Bronchial epithelial cell (primary cell): ENCODE measurements around the gene PMS2. TPM values are rescaled to one million over a fixed set of nuclear protein-coding genes. Genes with fewer than 3 reads are reported as not detected.

Experiments
- DNase-seq: peaks from one replicate; pipeline ENCODE4 v3.0.0-alpha.2; 2010; ENCODE audit warnings: low read depth
- FAIRE-seq: peaks from 2 replicates; lab custom pipeline; 2011; peaks lifted over from hg19 to GRCh38; lab: Jason Lieb, UNC
- H3K27me3 ChIP-seq: 2 replicates; pipeline ENCODE4 v1.5.1; 2011; ENCODE audit warnings: low read length; ENCODE audit not compliant: control insufficient read depth, insufficient read depth
- H3K36me3 ChIP-seq: 2 replicates; pipeline ENCODE4 v1.5.1; 2011; ENCODE audit warnings: low read length; ENCODE audit not compliant: control insufficient read depth, insufficient read depth
- H3K4me3 ChIP-seq: 2 replicates; pipeline ENCODE4 v1.5.1; 2011; ENCODE audit warnings: mild to moderate bottlenecking, low read depth, low read length, control low read depth
- CTCF ChIP-seq: IDR thresholded peaks from 2 replicates; pipeline ENCODE4 v1.5.1; 2011; ENCODE audit warnings: mild to moderate bottlenecking, moderate library complexity, low read length, control low read depth, inconsistent platforms; ENCODE audit not compliant: insufficient read depth, severe bottlenecking
- total RNA-seq: library from RNA; depleted of rRNA; stranded (reverse); fragments of >200 nt; gene quantifications from 2 replicates; pipeline ENCODE4 v1.2.1, GENCODE V29; 2014

The PMS2 gene
- total RNA-seq, 1 donor from 2014 or later: 22.6 TPM

- H3K36me3 ChIP-seq: peaks cover 8% of the 10 kb centered on the region
- no peak for FAIRE-seq
Measured at GRCh38 chr7:6035165-6035564, 26.3 kb upstream of the PMS2 start.

GRCh38 chr7:6032641-6033040, 23.8 kb upstream of the PMS2 start:
- DNase-seq (no peak), FAIRE-seq (no peak)
- TF ChIP-seq CTCF: no peak
- Histone ChIP-seq H3K36me3 (peaks cover 8% of the 10 kb centered on the region), H3K27me3 (no peaks in the 10 kb centered on the region), H3K4me3 (no peak overlapping the region)

More at GRCh38 chr7:6035165-6035564, 26.3 kb upstream of the PMS2 start:
- no peak for DNase-seq
- no peak overlapping the region for H3K4me3 ChIP-seq
- no peaks in the 10 kb centered on the region for H3K27me3 ChIP-seq
- TF ChIP-seq CTCF: no peak

GRCh38 chr7:6032167-6032566, 23.3 kb upstream of the PMS2 start:
- H3K4me3 ChIP-seq: no peak overlapping the region
- TF ChIP-seq CTCF: no peak

GRCh38 chr7:6031567-6031966, 22.7 kb upstream of the PMS2 start:
- peaks cover 9% of the 10 kb centered on the region for H3K36me3 ChIP-seq
- no peak for FAIRE-seq
- DNase-seq: no peak
- no peak overlapping the region for H3K4me3 ChIP-seq
- no peaks in the 10 kb centered on the region for H3K27me3 ChIP-seq
- no peak for TF ChIP-seq CTCF

More at GRCh38 chr7:6032167-6032566, 23.3 kb upstream of the PMS2 start:
- FAIRE-seq: no peak
- no peak for DNase-seq
- peaks cover 8% of the 10 kb centered on the region for H3K36me3 ChIP-seq
- no peaks in the 10 kb centered on the region for H3K27me3 ChIP-seq

GRCh38 chr7:6030988-6031387, 22.1 kb upstream of the PMS2 start, which contains the start of gene ANKRD61:
Gene ANKRD61, plus strand, starts transcription at chr7:6031376. Its CDS starts 0 bp downstream, at chr7:6031376.
- Histone ChIP-seq H3K36me3 (peaks cover 12% of the 10 kb centered on the region), H3K27me3 (no peaks in the 10 kb centered on the region), H3K4me3 (no peak within 1 kb of the TSS)
- DNase-seq (no peak), FAIRE-seq (no peak)
- no peak for TF ChIP-seq CTCF

- no peaks in the 10 kb centered on the region for H3K27me3 ChIP-seq
- H3K36me3 ChIP-seq: peaks cover 14% of the 10 kb centered on the region
- TF ChIP-seq CTCF: no peak
- no peak overlapping the region for H3K4me3 ChIP-seq
- no peak for FAIRE-seq
- DNase-seq: no peak
Measured at GRCh38 chr7:6028563-6028962, 19.7 kb upstream of the PMS2 start.
